ENCODE data around the gene PDLIM4.

Gene PDLIM4

GRCh38 chr5:132301344-132302271 is 44.1 kb downstream of the PDLIM4 start:
- TF ChIP-seq, protein P1, sequence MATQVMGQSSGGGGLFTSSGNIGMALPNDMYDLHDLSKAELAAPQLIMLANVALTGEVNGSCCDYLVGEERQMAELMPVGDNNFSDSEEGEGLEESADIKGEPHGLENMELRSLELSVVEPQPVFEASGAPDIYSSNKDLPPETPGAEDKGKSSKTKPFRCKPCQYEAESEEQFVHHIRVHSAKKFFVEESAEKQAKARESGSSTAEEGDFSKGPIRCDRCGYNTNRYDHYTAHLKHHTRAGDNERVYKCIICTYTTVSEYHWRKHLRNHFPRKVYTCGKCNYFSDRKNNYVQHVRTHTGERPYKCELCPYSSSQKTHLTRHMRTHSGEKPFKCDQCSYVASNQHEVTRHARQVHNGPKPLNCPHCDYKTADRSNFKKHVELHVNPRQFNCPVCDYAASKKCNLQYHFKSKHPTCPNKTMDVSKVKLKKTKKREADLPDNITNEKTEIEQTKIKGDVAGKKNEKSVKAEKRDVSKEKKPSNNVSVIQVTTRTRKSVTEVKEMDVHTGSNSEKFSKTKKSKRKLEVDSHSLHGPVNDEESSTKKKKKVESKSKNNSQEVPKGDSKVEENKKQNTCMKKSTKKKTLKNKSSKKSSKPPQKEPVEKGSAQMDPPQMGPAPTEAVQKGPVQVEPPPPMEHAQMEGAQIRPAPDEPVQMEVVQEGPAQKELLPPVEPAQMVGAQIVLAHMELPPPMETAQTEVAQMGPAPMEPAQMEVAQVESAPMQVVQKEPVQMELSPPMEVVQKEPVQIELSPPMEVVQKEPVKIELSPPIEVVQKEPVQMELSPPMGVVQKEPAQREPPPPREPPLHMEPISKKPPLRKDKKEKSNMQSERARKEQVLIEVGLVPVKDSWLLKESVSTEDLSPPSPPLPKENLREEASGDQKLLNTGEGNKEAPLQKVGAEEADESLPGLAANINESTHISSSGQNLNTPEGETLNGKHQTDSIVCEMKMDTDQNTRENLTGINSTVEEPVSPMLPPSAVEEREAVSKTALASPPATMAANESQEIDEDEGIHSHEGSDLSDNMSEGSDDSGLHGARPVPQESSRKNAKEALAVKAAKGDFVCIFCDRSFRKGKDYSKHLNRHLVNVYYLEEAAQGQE (IDR thresholded peaks at IDR 0.05; ENCODE audit: insufficient read depth in 1 of 2, low read depth in 2 of 2, low read length in 2 of 2): no peak
- no peak for TF ChIP-seq FOXP2 (optimal IDR thresholded peaks at IDR 0.05; ENCODE audit: borderline replicate concordance, extremely low read depth, extremely low read length, insufficient read depth)
- no peak for TF ChIP-seq POLR2AphosphoS5 (IDR thresholded peaks at IDR 0.05; ENCODE audit: low read depth, low read length)
- no peak for TF ChIP-seq SIN3A (IDR thresholded peaks at IDR 0.05; ENCODE audit: borderline replicate concordance, insufficient read depth, low read length)
- TF ChIP-seq TAF1 (IDR thresholded peaks at IDR 0.05; ENCODE audit: borderline replicate concordance, insufficient read depth, low read length): no peak

- TF ChIP-seq SIN3A (IDR thresholded peaks at IDR 0.05; ENCODE audit: borderline replicate concordance, insufficient read depth, low read length) (no peak), TAF1 (IDR thresholded peaks at IDR 0.05; ENCODE audit: borderline replicate concordance, insufficient read depth, low read length) (no peak), FOXP2 (optimal IDR thresholded peaks at IDR 0.05; ENCODE audit: borderline replicate concordance, extremely low read depth, extremely low read length, insufficient read depth) (no peak), POLR2AphosphoS5 (IDR thresholded peaks at IDR 0.05; ENCODE audit: low read depth, low read length) (no peak)
- TF ChIP-seq, protein P1 (IDR thresholded peaks at IDR 0.05; ENCODE audit: insufficient read depth in 1 of 2, low read depth in 2 of 2, low read length in 2 of 2): no peak
Observed at GRCh38 chr5:132302413-132302812, 44.9 kb downstream of the PDLIM4 start.

DNA sequence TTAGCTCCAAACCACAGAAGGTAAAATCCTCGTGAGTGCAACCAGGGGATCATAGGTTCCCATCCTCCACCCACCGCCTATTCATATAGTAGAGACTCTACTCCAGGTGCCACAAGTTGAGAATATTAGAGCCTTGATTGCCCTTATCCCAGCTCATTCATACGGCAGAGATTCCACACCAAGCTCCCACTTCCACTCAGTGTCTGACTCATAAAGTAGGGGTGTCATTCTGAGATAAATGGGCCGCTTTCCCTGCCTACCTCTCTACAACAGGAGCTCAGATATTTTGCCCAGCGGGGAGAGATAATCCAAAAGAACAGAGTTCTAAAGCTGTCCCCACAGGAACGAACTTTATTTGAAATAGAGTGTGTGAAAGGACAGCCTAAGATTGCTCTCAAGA is 46.1 kb downstream of the PDLIM4 start:
- TF ChIP-seq SIN3A (IDR thresholded peaks at IDR 0.05; ENCODE audit: borderline replicate concordance, insufficient read depth, low read length): no peak

DNA sequence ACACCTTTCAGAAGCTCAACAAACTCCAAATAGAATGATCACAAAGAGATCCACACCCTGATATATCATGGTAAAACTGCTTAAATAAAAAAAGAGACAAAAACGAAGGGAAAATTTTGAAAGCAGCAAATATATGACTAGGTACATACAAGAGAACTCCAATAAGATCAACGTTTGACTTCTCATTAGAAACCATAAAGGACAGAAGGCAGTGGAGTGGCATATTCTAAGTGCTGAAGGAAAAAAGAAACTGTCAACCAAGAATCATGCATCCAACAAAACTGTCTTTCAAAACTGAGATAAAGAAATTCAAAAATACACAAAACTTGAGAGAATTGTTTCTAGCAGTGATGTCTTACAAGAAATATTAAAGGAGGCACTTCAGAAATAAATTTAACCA is 47.9 kb downstream of the PDLIM4 start:
- no peak for TF ChIP-seq SIN3A (IDR thresholded peaks at IDR 0.05; ENCODE audit: borderline replicate concordance, insufficient read depth, low read length)

DNA sequence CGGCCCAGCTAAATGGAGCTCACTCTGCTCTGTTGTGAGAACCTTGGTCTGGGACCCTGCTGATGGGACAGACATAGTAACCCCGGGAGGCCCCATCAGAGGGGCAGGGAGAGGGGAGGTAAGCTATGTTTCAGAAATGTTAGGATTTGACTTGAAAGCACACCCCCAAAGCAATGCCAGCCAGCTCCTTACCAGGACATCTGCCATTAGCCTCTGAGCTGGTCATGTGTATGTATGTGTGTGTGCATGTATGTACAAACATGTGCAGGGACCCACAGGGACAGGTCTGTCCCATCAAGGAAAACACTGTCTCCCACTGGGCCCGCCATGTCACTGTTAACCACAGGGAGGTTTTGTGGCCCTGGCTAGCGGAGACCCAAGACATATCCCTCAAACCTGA is 51.2 kb downstream of the PDLIM4 start:
- TF ChIP-seq FOXP2 (optimal IDR thresholded peaks at IDR 0.05; ENCODE audit: borderline replicate concordance, extremely low read depth, extremely low read length, insufficient read depth): no peak
- TF ChIP-seq SIN3A (IDR thresholded peaks at IDR 0.05; ENCODE audit: borderline replicate concordance, insufficient read depth, low read length): no peak
- TF ChIP-seq, protein P1 (IDR thresholded peaks at IDR 0.05; ENCODE audit: insufficient read depth in 1 of 2, low read depth in 2 of 2, low read length in 2 of 2): no peak
- no peak for TF ChIP-seq POLR2AphosphoS5 (IDR thresholded peaks at IDR 0.05; ENCODE audit: low read depth, low read length)
- TF ChIP-seq TAF1 (IDR thresholded peaks at IDR 0.05; ENCODE audit: borderline replicate concordance, insufficient read depth, low read length): no peak

DNA sequence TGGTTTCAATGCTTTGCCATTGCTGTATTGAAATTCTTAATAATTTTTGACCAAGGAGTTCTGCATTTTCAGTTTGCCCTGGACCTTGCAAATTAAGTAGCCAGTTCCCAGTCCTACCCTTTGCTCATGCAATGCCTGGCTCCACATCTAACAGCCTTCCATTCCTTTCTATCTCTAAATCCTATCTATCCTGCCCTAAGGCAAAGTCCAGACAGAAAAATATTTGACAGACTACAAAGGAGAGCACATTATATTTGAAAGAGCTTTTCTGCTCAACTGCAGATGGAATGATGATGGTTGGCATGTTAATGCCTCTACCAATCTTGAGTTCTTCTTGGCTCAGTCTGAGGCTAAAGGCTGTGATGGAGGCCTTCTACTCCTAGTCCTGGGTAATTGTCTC is 52.2 kb downstream of the PDLIM4 start:
- TF ChIP-seq TAF1 (IDR thresholded peaks at IDR 0.05; ENCODE audit: borderline replicate concordance, insufficient read depth, low read length): no peak
- no peak for TF ChIP-seq FOXP2 (optimal IDR thresholded peaks at IDR 0.05; ENCODE audit: borderline replicate concordance, extremely low read depth, extremely low read length, insufficient read depth)
- TF ChIP-seq SIN3A (IDR thresholded peaks at IDR 0.05; ENCODE audit: borderline replicate concordance, insufficient read depth, low read length): no peak
- TF ChIP-seq, protein P1 (IDR thresholded peaks at IDR 0.05; ENCODE audit: insufficient read depth in 1 of 2, low read depth in 2 of 2, low read length in 2 of 2): no peak
- TF ChIP-seq POLR2AphosphoS5 (IDR thresholded peaks at IDR 0.05; ENCODE audit: low read depth, low read length): no peak
